GM19438 (cell line): ENCODE measurements around the gene LEP.
"Not testable (repeated sequence)": the region's sequence is repeated elsewhere in the genome, so short reads cannot be mapped to it uniquely, and the experiment has no call there.

Experiments used
- ATAC-seq: cut with Tn5 transposase; IDR thresholded peaks from one replicate; pipeline ENCODE4 v1.9.1; 2021; ENCODE audit warnings: low read depth; ENCODE audit not compliant: unreplicated experiment

LEP gene

GRCh38 chr7:128210590-128211570 lies 30.2 kb upstream of the LEP start:
- ATAC-seq, result no peak

- ATAC-seq, result no peak
Measured at GRCh38 chr7:128211626-128212025, 29.5 kb upstream of the LEP start.

- ATAC-seq, result no peak
Measured at GRCh38 chr7:128214463-128214862, 26.6 kb upstream of the LEP start.

- no peak for ATAC-seq
Measured at GRCh38 chr7:128215281-128215680, 25.8 kb upstream of the LEP start.

- no peak for ATAC-seq
Measured at GRCh38 chr7:128215739-128216138, 25.3 kb upstream of the LEP start.

- no peak for ATAC-seq
Measured at GRCh38 chr7:128217030-128217805, 23.9 kb upstream of the LEP start.

GRCh38 chr7:128217967-128218652 lies 23.0 kb upstream of the LEP start:
- no peak for ATAC-seq

GRCh38 chr7:128219636-128220035 lies 21.4 kb upstream of the LEP start:
- ATAC-seq, result no peak

GRCh38 chr7:128221929-128222403 lies 19.1 kb upstream of the LEP start:
- no peak for ATAC-seq

GRCh38 chr7:128226132-128226980 lies 14.7 kb upstream of the LEP start:
- no peak for ATAC-seq

- no peak for ATAC-seq
Measured at GRCh38 chr7:128227271-128227670, 13.8 kb upstream of the LEP start.

GRCh38 chr7:128231021-128231420 lies 10.1 kb upstream of the LEP start:
- no peak for ATAC-seq

- no peak for ATAC-seq
Measured at GRCh38 chr7:128231677-128232076, 9.4 kb upstream of the LEP start.

GRCh38 chr7:128233471-128233870 lies 7.6 kb upstream of the LEP start:
- no peak for ATAC-seq

GRCh38 chr7:128234476-128235026 lies 6.5 kb upstream of the LEP start:
- ATAC-seq, result no peak

GRCh38 chr7:128235471-128235870 lies 5.6 kb upstream of the LEP start:
- no peak for ATAC-seq

- ATAC-seq, result no peak
Measured at GRCh38 chr7:128236924-128237586, 4.0 kb upstream of the LEP start.

- ATAC-seq, result not testable (repeated sequence)
Measured at GRCh38 chr7:128239146-128239545, 1.9 kb upstream of the LEP start.

- no peak for ATAC-seq
Measured at GRCh38 chr7:128242661-128243060, 1.6 kb downstream of the LEP start.
